NCI-H146 treated with DMSO at 0.1 percent for 48 hours (cell line): ENCODE results near the gene CIDEC.
A peak's percentile ranks its signal among the peaks of the same experiment; 100 is the strongest.
"Not testable (repeated sequence)": the region's sequence is repeated elsewhere in the genome, so short reads cannot be mapped to it uniquely, and the experiment has no call there.

Experiments
- DNase-seq: peaks from one replicate; lab custom pipeline; 2025; ENCODE audit not compliant: unreplicated experiment; lab: John Stamatoyannopoulos, UW

The CIDEC gene

GRCh38 chr3:9851383-9851782 lies 28.7 kb downstream of the CIDEC start:
- DNase-seq = not testable (repeated sequence)

- DNase-seq = not testable (repeated sequence)
These were observed 31.2 kb downstream of the CIDEC start for GRCh38 chr3:9848860-9849259.

DNA sequence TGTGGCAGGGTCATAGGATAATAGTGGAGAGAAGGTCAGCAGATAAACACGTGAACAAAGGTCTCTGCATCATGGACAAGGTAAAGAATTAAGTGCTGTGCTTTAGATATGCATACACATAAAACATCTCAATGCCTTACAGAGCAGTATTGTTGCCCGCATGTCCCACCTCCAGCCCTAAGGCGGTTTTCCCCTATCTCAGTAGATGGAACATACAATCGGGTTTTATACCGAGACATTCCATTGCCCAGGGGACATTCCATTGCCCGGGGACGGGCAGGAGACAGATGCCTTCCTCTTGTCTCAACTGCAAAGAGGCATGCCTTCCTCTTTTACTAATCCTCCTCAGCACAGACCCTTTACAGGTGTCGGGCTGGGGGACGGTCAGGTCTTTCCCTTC lies 32.2 kb downstream of the CIDEC start:
- DNase-seq = not testable (repeated sequence)

- DNase-seq = no peak
These were observed 33.0 kb downstream of the CIDEC start for GRCh38 chr3:9846931-9847488.

DNA sequence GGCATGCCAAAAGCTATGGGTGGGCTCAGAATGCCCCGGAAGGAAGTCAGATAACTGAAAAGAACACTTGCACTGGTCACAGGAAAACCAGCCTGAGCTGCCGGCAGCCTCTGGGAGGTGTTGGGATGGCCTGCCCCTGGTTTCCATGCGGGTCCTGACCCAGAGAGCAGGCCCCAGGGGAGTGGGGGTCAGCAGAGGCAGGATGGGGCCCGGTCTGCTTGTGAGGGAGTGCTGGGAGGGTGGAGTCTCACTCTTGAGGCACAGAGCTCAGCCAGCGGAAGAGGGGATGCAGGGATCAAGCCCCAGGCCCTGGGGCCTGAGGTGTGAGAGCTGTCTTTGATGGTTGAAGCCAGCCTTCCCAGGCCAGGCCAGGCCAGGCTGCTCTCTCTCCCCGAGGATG lies 33.8 kb downstream of the CIDEC start:
- DNase-seq = no peak

GRCh38 chr3:9843715-9844438 lies 36.2 kb downstream of the CIDEC start, which contains the start of gene RPUSD3:
RPUSD3 (minus strand) TSS chr3:9844008; CDS start chr3:9843990, 18 bp downstream.
- peak; percentile 62 for DNase-seq

GRCh38 chr3:9841015-9841414 lies 39.0 kb downstream of the CIDEC start:
- no peak for DNase-seq

DNA sequence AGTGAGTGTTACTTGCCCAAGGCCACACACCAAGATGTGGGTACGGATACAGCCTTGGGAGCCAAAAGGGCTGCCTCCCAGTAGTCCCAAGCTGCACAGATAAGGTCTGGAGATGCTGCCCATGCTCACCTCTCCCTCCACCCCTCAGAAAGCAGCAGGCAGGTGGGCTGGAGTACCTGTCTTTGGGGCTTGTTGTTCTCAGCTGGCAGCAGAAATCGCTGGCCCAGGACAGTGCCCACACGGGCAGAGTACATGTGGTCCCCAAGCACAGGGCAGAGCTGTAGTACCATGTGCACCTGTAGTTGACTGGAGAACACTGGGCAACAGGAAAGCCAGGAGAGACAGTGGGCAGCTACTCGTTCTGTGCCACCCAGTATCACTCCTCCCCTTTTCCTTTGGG lies 41.2 kb downstream of the CIDEC start:
- DNase-seq = no peak

DNA sequence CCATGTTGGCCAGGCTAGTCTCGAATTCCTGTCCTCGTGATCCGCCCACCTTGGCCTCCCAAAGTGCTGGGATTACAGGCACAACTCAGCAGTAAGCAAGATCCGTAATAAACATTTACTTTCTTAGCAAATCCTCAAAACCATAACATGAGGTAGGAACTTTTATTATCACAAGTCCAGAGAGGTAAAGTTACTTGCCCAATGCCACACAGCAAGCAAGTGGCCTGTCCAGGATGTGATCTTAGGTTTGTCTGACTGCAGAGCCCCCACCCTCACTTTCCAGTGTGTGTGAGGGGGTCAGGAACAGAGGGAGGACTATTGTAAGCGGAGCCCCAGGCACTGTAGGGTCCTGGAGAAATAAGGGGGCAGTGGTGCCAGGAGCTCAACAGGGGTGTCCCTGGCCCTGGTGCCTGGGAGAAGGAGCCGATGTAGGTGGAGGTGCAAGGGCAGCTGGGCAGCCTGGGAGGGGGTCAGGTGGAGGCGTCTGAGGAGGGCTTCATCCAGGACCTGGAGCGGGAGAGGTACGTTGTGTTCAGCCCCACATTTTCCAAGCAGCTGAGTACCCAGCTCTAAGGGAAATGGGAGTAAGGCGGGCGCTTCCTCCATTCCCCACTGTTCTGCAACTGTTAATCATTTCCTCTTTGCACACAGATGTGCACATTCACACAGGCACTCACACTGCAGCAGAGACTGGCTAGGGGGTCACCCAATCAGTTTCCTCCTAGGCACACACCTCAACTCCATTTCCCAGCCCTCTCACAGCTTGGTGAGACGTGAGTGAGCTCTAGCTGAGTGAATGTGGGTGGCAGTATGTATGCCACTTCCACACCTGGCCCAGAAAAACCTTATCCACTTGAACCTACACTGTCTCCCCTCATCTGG lies 42.1 kb downstream of the CIDEC start:
- no peak for DNase-seq

DNA sequence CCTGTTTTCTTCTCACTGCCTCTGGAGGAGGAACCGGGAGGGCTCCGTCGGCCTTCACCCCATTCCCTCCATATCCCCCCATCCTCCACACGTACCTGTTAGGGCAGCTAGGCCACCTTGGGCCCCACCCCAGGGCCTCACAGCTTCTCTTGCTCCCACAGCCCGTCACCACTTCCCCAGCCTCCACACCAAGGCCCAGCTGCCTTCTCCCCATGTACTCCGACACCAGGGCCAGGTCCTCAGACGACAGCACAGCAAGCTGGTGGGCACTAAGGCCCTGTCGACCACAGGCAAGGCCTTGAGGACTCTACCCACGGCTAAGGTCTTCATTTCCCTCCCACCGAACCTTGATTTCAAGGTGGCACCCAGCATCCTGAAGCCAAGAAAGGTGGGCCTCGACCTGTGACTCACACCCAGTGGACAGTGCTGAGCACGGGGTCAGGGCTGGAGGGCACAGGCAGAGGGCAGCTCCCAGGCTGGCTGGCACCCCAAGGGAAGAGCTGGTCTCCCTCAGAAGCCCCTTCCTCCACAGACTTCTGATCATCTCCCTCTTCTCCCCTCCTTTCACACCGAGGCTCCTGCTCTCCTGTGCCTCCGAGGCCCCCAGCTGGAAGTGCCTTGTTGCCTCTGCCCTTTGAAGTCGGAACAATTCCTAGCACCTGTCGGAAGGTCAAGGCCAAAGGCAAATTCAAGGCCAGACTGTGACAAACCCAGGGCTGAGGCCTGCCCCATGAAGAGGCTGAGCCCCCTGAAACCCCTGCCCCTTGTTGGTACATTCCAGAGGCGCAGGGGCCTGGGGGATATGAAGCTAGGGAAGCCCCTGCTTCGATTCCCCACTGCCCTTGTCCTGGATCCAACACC lies 45.3 kb downstream of the CIDEC start:
- DNase-seq = no peak

DNA sequence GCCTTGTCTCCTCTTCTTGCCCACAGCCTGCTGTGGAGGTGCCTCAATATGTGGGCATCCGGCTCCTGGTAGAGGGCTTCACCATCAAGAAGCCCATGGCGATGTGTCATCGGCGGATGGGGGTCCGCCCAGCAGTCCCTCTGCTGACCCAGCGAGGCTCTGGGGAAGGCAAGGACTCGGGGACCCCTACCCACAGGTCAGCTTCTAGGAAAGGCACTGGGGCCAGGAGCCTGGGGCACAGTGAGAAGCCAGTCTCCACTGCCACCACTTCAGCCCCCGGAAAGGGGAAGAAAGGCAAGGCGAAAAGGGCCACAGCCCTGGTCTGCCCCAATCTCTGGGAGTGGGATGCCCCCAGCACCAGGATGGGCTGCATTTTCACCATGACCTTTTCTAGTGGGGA lies 47.0 kb downstream of the CIDEC start:
- DNase-seq = no peak

DNA sequence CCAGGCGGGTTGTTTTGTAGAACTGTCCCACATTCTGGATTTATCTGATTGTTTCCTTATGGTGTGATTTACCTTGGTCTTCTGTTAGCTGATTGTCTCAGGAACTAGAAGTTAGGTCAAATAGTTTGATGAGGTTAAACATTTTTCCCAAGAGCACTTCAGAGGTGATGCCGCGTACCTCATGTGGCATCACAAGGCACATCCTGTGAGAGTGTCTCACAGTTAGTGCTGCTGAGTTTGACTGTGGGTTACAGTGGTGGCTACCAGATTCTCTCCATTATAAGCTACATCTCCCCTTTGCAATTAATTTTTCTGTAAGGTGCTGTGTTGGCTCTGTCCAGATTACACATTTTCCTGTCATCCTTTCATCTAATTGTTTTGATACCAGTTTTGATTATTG lies 48.8 kb downstream of the CIDEC start:
- DNase-seq = no peak

DNA sequence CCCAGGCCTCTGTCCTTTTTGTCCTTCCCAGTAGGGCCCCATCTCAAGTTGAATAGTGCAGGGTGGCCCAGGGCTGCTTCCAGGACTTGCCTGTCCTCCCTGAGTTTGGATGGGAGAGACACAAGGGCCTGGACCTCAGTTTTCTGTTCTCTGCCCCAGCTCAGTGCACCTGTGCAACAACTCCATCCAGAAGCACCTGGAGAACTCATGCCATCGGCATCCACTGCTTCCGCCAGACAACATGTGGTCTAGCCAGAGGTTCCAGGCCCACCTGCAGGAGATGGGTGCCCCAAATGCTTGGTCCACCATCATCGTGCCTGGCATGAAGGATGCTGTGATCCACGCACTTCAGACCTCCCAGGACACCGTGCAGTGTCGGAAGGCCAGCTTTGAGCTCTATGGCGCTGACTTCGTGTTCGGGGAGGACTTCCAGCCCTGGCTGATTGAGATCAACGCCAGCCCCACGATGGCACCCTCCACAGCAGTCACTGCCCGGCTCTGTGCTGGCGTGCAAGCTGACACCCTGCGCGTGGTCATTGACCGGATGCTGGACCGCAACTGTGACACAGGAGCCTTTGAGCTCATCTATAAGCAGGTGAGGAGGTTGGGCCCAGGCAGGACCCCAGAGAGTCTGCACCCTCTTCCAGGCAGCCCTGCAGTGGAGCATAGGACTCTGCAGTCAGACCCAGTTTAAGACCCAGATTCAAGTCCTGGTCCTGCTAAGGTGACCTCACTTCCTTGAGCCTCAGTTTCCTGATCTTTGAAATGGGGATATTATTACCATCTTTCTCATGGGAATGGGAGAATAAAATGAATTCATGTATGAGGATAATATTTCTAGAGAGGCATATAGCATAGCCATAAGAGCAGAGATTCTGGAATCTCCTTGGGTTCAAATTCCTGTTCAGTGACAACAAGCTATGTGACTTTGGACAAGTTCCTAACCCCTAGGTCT lies 51.0 kb downstream of the CIDEC start:
- no peak for DNase-seq

- DNase-seq = no peak
These were observed 53.1 kb downstream of the CIDEC start for GRCh38 chr3:9826815-9827573.

DNA sequence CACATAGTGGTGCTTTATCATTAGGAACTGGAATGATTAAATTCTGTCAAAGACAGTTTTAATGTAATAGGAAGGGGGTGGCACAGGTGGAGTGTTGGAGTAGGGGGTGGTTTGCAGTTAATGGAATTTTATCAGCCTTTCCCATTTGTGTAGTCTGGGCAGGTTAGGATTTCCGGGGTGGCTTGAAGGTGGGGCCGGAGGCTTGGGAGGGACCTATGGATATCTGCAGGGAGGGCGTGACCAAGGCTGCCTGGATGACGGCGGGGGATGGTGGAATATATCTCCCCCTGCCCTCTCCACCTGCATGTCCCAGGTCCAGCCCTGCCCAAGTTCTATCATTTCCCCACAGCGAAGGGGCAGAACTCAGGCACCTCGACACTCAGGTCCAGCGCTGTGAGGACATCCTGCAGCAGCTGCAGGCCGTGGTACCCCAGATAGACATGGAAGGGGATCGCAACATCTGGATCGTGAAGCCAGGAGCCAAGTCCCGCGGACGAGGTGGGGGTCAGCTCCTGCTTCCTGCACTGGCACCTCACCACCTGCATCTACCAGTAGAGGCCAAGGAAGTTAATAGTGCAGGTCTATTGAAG lies 54.5 kb downstream of the CIDEC start:
- DNase-seq = no peak

GRCh38 chr3:9820946-9821345 lies 59.1 kb downstream of the CIDEC start:
- DNase-seq = no peak

- no peak for DNase-seq
These were observed 59.5 kb downstream of the CIDEC start for GRCh38 chr3:9820543-9820942.

DNA sequence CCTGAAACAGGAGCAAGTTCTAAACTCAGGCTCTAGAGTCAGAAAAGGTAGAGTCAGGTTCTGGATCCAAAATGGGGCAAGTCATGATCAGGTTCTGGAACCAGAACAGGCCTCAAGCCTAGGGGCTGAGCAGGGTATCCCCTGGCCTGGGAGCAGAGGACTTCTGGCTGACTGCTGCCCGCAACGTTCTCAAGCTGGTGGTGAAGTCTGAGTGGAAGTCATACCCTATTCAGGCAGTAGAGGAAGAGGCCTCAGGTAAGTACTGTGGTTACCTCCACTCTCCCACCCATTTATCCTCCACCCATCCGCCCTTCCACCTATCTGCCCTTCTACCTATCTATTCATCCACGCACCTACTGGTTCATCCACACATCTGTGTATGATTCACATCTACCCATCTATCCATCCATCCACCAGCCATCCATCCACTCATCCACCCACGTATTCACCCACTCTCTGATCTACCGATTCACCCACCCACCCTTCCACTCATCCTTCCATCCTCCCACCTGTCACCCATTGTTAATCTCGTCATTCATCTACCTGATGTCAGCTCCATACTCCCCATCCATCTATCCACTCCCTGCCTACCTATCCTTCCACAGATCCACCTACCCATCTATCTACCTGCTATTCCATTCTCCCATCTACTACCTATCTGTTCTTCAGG lies 61.3 kb downstream of the CIDEC start:
- no peak for DNase-seq
